Subcutaneous abdominal adipose tissue (tissue), 5 donors: ENCODE data around the gene THADA.

Source experiments
- H3K27ac ChIP-seq: one replicate; pipeline ENCODE4 v1.7.0; 2013; ENCODE audit warnings: low read depth, mild to moderate bottlenecking, inconsistent platforms, low read length, moderate library complexity
- H3K27me3 ChIP-seq, 5 donors: one replicate each; pipeline ENCODE4 v1.7.0; 2013; ENCODE audit warnings: low read length in 5 of 5, inconsistent platforms in 1 of 5; ENCODE audit not compliant: control insufficient read depth in 5 of 5, insufficient read depth in 4 of 5
- H3K36me3 ChIP-seq, 5 donors: one replicate each; pipeline ENCODE4 v1.7.0; 2013; ENCODE audit warnings: low read length in 5 of 5; ENCODE audit not compliant: control insufficient read depth in 5 of 5, insufficient read depth in 5 of 5
- H3K4me1 ChIP-seq, 5 donors: one replicate each; pipeline ENCODE4 v1.7.0; 2013; ENCODE audit warnings: low read length in 5 of 5, mild to moderate bottlenecking in 3 of 5, moderate library complexity in 1 of 5; ENCODE audit not compliant: control insufficient read depth in 5 of 5, insufficient read depth in 5 of 5
- H3K4me3 ChIP-seq, 5 donors: one replicate each; pipeline ENCODE4 v1.7.0; 2013; ENCODE audit warnings: low read length in 5 of 5, low read depth in 1 of 5
- H3K9ac ChIP-seq, 5 donors: one replicate each; pipeline ENCODE4 v1.7.0; 2013; ENCODE audit warnings: low read length in 5 of 5, mild to moderate bottlenecking in 4 of 5, moderate library complexity in 3 of 5
- H3K9me3 ChIP-seq, 5 donors: one replicate each; pipeline ENCODE4 v1.7.0; 2013; ENCODE audit warnings: low read length in 5 of 5; ENCODE audit not compliant: control insufficient read depth in 5 of 5
- donor health status: healthy.
- donor health status: healthy.
- donor health status: healthy.
- donor health status: healthy.
- donor health status: healthy.

THADA gene

GRCh38 chr2:43273529-43273928 is 322.3 kb downstream of the THADA start:
- H3K9me3 ChIP-seq, result no peaks in the 10 kb centered on the region
- peak overlapping the region; percentile 27 for H3K27ac ChIP-seq
- peaks cover 29 to 65% (median 56%) of the 10 kb centered on the region in 5 donors for H3K4me1 ChIP-seq
- H3K4me3 ChIP-seq, result no peak overlapping the region
- peaks cover 0 to 2% (median 0%) of the 10 kb centered on the region in 5 donors for H3K36me3 ChIP-seq
- peak overlapping the region in 1 of 5 donors; percentile 75 for H3K9ac ChIP-seq
- H3K27me3 ChIP-seq, result no peaks in the 10 kb centered on the region

DNA sequence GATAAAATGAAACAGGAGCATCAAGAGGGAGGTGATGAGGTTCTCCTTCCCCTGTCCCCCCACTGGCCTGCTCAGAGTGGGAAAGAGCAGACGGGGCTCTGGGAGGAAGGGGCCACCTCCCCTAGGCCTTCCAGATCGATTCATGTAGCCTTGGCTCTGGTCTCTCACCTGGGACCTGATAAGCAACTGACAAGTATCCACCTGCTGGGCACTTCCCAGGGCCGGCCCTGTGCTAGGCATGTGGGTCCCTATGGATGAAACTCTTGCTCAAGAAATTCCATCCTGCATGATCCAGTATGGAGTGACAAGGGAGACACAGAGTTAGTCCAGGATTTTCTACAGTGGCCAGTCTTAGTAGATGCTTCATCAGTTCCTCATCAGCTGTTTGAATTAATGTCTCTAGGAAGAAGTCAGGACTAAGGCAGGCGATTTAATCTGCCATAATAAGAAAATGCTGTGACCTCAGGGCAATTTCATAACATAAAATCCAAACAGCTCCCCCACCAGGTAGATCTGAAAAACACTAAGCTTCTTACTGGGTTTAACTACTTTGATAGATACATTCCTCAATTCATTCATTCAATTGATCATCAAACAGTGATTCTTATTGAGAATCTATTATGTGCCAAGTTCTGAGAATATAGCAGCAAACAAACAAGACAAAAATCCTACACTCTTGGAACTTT is 324.8 kb downstream of the THADA start:
- H3K27me3 ChIP-seq, result no peaks in the 10 kb centered on the region
- peaks cover 20 to 67% (median 52%) of the 10 kb centered on the region in 5 donors for H3K4me1 ChIP-seq
- H3K9me3 ChIP-seq, result no peaks in the 10 kb centered on the region
- H3K36me3 ChIP-seq, result peaks cover 0 to 2% (median 0%) of the 10 kb centered on the region in 5 donors
- H3K9ac ChIP-seq, result no peak overlapping the region
- H3K4me3 ChIP-seq, result no peak overlapping the region
- H3K27ac ChIP-seq, result peak overlapping the region; percentile 88

DNA sequence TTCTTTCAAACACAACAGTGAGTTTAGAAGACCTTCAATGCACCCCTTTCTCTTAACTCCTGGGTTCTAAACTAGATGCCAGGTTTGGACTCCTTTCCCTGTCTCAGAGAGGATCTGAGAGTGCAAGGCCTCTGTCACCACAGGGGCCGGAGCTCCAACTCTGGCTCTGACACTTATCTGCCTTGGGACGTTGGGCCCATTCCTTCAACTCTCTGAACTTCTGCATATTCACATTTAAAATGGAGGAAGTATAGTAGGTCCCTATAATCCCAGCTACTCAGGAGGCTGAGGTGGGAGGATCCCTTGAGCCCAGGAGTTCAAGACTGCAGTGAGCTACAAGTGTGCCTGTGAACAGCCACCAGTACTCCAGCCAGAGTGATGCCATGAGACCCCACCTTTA is 325.4 kb downstream of the THADA start:
- no peaks in the 10 kb centered on the region for H3K9me3 ChIP-seq
- H3K4me3 ChIP-seq, result no peak overlapping the region
- peaks cover 0 to 2% (median 0%) of the 10 kb centered on the region in 5 donors for H3K36me3 ChIP-seq
- peak overlapping the region in 2 of 5 donors; percentile 29 to 68 for H3K9ac ChIP-seq
- peaks cover 20 to 67% (median 51%) of the 10 kb centered on the region in 5 donors for H3K4me1 ChIP-seq
- H3K27ac ChIP-seq, result peak overlapping the region; percentile 88
- H3K27me3 ChIP-seq, result no peaks in the 10 kb centered on the region

- no peaks in the 10 kb centered on the region for H3K27me3 ChIP-seq
- H3K9me3 ChIP-seq, result no peaks in the 10 kb centered on the region
- peak overlapping the region in 1 of 5 donors; percentile 29 for H3K4me3 ChIP-seq
- peak overlapping the region; percentile 88 for H3K27ac ChIP-seq
- H3K36me3 ChIP-seq, result peaks cover 0 to 2% (median 0%) of the 10 kb centered on the region in 5 donors
- peak overlapping the region in 3 of 5 donors; percentile 29 to 68 (median 35) for H3K9ac ChIP-seq
- H3K4me1 ChIP-seq, result peaks cover 22 to 74% (median 58%) of the 10 kb centered on the region in 5 donors
Observed at GRCh38 chr2:43269706-43270105, 326.1 kb downstream of the THADA start.

DNA sequence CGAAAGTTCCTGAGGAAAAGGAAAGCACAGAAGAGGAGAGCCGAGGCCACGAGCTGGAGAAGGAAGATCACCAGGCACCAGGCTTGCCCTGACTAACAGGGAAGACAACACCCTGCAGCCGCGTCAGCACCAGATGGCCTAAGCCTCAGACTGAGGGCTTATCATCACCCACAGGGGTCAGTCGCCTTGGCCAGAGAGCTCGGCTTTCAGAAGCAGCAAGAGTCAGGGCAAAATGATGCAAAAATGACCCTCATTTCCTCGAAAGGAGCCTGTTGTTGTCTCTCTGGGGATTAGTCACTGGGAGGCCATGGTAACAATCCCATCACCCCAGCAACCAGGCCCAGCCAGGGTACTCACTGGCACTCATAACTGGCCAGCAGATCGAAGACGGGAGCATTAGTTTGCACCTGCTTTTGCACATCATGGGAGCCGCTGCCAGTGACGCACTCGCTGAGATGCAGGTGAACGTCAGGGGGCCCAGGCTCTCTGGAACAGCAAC is 326.7 kb downstream of the THADA start:
- peaks cover 22 to 78% (median 60%) of the 10 kb centered on the region in 5 donors for H3K4me1 ChIP-seq
- no peaks in the 10 kb centered on the region for H3K27me3 ChIP-seq
- peak overlapping the region; percentile 88 for H3K27ac ChIP-seq
- no peaks in the 10 kb centered on the region for H3K9me3 ChIP-seq
- peaks cover 0 to 2% (median 0%) of the 10 kb centered on the region in 5 donors for H3K36me3 ChIP-seq
- H3K4me3 ChIP-seq, result peak overlapping the region; percentile 11 to 29 (median 23)
- peak overlapping the region in 4 of 5 donors; percentile 4 to 35 (median 18) for H3K9ac ChIP-seq

- H3K27me3 ChIP-seq, result no peaks in the 10 kb centered on the region
- H3K36me3 ChIP-seq, result no peaks in the 10 kb centered on the region
- H3K9me3 ChIP-seq, result no peaks in the 10 kb centered on the region
- peak overlapping the region in 4 of 5 donors; percentile 4 to 29 (median 18) for H3K9ac ChIP-seq
- H3K4me1 ChIP-seq, result peaks cover 16 to 74% (median 53%) of the 10 kb centered on the region in 5 donors
- peak overlapping the region; percentile 11 to 29 (median 23) for H3K4me3 ChIP-seq
- H3K27ac ChIP-seq, result peak overlapping the region; percentile 88
Observed at GRCh38 chr2:43268066-43268953, 327.5 kb downstream of the THADA start.

DNA sequence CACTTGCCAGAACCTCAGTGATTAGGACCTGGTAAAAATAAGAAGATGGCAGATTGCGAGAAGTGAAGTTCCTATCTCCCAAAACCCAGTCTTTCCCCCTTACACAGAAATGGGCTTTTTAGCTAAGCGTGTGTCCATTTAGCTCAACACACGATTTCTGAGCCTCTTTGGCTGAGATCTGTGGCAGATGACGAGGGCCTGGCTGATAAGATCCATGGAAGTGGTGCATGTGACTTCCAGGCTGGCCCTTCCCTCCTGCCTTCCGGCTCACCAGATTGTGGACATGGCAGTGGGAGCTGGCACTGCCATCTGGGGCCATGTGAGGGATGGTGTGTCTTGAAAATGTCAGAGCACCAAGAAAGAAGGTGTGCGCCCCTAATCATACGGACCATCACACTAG is 328.5 kb downstream of the THADA start:
- Histone ChIP-seq H3K4me1 (peaks cover 15 to 72% (median 52%) of the 10 kb centered on the region in 5 donors), H3K27ac (peak overlapping the region; percentile 88), H3K9ac (no peak overlapping the region), H3K4me3 (no peak overlapping the region), H3K27me3 (no peaks in the 10 kb centered on the region), H3K36me3 (peaks cover 0 to 4% (median 0%) of the 10 kb centered on the region in 5 donors), H3K9me3 (no peaks in the 10 kb centered on the region)

DNA sequence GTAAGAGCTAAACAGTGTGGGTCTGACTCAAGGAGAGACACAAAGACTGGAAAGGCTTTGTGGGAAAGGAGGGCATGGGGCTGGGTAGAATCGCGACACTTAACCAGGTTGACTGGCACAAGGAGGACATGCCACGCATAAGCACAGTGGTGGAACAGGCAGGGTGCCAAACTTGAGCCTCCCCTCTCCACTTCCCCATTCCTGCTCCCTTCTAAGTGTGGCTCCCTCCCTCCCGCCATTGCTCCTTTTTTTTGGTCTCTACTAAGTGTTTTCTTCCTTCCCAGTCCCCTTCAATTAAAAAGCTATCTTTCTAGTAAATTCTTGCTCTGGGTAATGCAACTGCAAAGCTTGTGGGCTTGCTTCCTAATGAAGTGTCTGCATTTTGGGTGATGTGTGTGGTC is 329.1 kb downstream of the THADA start:
- H3K27me3 ChIP-seq, result no peaks in the 10 kb centered on the region
- H3K27ac ChIP-seq, result peak overlapping the region; percentile 88
- H3K4me3 ChIP-seq, result no peak overlapping the region
- H3K36me3 ChIP-seq, result peaks cover 0 to 4% (median 0%) of the 10 kb centered on the region in 5 donors
- no peaks in the 10 kb centered on the region for H3K9me3 ChIP-seq
- H3K4me1 ChIP-seq, result peaks cover 15 to 72% (median 52%) of the 10 kb centered on the region in 5 donors
- no peak overlapping the region for H3K9ac ChIP-seq

GRCh38 chr2:43265421-43265820 is 330.4 kb downstream of the THADA start:
- Histone ChIP-seq H3K4me3 (peak overlapping the region in 1 of 5 donors; percentile 17), H3K9ac (peak overlapping the region in 2 of 5 donors; percentile 37 to 49), H3K4me1 (peaks cover 15 to 62% (median 47%) of the 10 kb centered on the region in 5 donors), H3K9me3 (no peaks in the 10 kb centered on the region), H3K36me3 (peaks cover 0 to 4% (median 0%) of the 10 kb centered on the region in 5 donors), H3K27ac (peak overlapping the region; percentile 88), H3K27me3 (no peaks in the 10 kb centered on the region)
